GM21447 (cell line): ENCODE data around the gene TMOD2.

Source experiments
- ATAC-seq: cut with Tn5 transposase; IDR thresholded peaks from one replicate; pipeline ENCODE4 v1.9.1; 2021; ENCODE audit not compliant: unreplicated experiment

The TMOD2 gene

DNA sequence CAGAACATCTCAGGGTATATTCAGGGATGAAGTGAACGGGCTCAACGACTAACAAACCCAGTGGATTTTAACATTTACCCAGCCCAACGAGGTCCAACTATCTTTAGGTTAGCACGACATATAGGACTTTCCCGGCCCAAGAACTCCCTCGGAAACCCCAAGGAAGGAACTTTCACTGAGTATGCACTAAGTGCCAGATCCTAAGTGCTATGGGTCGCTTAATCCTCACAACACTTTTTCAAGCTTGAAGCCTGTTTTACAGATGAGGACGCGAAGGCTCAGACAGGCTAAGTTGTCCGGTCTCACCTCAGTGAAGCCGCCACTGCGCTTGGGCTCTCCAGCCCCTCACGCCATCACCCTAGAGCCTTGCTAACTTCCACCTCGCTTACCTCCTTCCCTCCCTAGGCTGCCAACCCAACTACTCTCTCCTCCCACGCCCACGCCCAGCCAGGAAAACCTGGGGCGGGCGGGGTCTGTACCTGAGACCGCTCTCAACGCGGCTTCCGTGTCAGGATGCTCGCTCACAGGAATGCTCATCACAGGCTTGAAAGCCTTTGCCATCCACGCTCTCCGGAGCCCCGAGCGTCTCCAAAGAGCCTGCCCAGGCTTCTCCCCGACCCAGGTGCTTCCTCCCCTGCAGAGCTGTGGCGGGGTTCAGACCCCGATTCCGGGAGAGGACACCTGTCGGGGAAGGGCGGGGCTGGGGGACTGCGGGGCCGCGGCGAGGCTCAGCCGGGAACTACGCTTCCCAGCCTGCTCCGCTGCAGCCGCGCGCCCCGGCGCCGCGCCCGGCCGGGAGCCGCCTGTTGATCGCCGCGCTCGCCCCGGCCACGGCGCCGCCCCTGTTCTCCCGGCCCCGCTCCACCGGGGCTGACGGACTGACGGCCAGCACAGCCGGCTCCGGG, at the start of gene TMOD2:
TSS of gene TMOD2 (plus strand) at position 806 of the 905 bp plus-strand sequence. CDS start 14,845 bp downstream, outside the sequence.
- ATAC-seq = peak; percentile 63

DNA sequence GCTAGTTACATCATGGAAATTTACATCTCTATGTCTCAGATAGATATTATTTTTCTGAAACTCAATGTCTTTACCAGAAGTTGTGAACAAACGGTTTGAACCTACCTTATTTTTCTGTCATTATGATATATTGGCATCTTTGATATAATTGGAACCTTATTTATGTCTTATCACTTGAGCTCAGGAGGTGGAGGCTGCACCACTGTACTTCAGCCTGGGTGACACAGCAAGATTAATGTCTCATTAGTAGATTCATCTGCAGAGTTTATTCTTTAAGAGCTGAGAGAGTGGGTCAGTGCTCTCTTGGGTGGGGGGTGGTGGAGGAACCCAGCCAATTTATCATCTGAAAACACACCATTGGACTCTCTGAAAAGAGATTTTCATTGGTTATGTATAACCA, 48.7 kb upstream of the TMOD2 start:
- ATAC-seq = no peak

DNA sequence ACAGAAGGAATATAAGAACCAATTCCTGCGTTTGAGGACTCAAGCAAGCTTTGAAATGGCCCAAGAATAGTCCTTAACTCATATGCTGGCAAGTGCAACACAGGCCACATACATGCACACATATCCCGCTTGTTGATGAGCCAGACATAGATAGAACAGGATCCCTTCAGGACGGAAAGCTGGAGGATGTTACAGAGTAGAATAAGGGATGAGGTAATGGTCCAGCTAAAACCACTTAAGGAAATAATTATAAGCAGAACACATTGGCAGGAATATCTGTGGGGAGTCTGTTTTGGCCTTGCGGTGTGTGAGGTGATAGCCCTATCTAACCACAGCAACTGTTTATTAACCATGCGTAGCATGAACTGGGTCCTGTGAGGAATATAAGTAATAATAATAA, 45.1 kb upstream of the TMOD2 start:
- ATAC-seq = no peak

DNA sequence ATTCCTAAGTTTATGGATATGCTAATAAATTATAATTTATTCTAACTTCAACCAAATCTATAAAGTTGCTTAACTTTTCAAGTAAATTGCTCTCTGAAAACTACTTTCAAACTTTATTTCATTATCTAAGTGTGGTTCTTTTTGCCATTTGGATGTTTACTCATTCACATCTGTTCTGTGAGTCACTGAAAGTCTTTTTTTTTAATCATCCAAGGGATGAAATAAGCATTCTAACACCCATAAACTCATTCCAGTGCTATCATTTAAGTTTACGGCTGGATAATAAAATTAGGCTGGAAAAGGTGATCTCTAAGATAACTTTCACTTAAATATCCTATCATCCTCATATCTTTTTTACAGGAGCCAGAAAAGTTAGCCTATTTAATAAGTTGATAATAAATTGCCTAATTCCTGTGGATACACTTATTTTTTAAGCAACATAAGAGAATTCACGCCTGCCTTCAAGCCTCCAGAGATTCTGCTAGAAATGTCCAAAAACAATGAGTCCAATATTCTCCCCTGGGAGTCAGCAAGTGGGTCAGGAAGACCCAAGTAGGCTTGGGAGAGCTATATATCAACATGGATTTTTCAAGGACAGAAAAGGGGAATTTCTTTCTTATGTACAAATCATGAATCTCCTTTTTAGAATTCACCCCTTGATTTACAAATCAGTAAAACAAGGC, 44.3 kb upstream of the TMOD2 start:
- no peak for ATAC-seq

DNA sequence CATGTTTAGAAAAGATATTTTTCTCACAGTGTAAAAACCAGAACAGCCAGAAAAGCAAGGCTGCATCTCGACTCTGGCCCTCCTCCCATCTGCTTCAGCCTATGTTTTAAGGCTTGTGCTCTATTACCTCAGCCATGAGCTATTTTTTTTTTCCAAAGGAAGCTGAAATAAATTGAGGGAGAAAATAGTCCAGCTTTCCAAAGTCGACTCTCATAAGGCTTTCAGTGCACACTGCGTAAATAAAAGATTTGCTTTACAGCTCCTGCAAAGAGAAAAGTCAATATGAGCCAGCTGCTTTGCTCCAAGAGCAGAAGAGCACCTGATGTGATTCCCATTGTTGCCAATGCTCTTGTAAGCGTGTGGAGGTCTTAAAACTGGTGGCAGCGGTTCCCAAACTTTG, 43.4 kb upstream of the TMOD2 start:
- ATAC-seq = no peak

- no peak for ATAC-seq
These were observed 42.4 kb upstream of the TMOD2 start for GRCh38 chr15:51709031-51709430.

DNA sequence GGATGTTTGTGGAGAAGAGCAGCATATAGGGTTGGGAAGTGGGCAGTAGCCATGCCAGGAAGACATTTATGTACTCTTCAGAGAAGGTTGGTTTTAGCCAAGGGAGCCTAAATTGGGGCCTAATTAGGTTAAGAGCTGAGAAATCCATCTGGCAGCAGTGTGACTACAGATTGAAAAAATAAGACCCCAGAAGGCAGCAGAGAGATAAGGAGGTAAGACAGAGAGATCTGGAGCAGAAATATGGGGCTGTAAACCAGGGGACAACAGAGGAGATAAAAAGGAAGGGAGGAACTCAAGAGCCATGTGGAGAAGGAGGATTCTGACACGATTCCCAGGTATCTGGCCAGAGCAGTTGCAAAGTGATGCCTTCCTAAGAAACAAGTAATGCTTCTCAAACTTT, 37.2 kb upstream of the TMOD2 start:
- no peak for ATAC-seq

DNA sequence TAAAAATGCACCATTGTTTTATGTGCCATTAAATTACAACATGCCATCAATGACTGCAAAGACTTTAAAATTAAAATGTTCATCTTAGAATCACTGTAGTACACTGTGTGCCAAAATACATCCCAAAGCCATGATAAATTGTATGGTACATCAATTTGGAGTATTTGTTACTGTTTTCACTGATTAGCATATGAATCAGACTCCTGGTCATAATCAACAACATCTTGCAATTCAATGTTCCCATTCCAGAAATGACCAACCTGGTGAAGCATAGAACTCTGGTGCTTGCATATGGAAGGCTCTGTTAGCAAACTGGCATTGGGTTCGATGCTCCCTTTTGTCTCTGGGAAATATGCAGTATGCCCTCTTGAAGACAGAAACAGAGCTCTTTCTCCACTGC, 36.5 kb upstream of the TMOD2 start:
- no peak for ATAC-seq

GRCh38 chr15:51718219-51718618, 33.2 kb upstream of the TMOD2 start:
- no peak for ATAC-seq

DNA sequence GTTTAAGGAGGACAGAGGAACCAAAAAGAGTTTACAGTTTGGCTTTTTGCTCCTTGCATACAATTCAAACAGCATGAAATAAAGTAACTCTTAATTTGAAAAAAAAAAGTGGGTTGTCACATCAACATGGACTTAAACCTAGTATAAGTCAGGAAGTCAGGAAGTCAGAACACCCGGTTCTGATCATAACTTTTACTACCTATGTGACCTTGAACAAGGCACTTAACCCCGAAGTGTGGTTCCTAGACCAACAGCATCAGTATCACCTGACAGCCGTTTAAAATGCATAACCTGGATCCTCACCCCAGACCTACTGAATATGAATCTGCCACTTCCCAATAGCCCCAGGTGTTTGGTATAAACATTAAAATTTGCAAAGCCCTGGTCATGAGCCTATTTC, 32.7 kb upstream of the TMOD2 start:
- no peak for ATAC-seq

DNA sequence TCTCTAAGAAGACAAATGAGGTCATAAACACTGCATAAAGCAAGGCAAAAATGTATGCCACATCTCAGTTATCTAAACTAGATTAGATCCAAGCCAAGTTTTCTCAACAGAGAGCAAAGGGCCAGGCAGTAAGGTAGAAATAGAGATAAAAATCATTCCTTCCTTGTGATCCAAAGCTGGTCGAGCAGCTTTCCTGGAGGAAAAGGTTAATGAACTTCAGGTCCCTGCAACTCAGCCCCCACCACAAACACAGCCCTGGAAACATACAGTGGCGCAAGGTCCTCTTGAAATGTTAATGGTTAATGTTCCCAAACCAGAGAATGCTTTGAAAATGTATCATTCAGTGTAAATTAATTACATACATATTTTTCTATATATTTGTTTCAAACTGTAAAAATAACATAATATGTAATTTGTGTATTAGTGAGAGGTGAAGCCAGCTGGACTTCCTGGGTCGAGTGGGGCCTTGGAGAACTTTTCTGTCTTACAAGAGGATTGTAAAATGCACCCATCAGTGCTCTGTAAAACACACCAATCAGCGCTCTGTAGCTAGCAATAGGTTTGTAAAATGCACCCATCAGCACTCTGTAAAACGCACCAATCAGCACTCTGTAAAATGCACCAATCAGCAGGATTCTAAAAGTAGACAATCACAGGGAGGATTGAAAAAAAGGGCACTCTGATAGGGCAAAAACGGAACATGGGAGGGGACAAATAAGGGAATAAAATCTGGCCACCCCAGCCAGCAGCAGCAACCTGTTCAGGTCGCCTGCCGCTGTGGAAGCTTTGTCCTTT, 31.0 kb upstream of the TMOD2 start:
- no peak for ATAC-seq

DNA sequence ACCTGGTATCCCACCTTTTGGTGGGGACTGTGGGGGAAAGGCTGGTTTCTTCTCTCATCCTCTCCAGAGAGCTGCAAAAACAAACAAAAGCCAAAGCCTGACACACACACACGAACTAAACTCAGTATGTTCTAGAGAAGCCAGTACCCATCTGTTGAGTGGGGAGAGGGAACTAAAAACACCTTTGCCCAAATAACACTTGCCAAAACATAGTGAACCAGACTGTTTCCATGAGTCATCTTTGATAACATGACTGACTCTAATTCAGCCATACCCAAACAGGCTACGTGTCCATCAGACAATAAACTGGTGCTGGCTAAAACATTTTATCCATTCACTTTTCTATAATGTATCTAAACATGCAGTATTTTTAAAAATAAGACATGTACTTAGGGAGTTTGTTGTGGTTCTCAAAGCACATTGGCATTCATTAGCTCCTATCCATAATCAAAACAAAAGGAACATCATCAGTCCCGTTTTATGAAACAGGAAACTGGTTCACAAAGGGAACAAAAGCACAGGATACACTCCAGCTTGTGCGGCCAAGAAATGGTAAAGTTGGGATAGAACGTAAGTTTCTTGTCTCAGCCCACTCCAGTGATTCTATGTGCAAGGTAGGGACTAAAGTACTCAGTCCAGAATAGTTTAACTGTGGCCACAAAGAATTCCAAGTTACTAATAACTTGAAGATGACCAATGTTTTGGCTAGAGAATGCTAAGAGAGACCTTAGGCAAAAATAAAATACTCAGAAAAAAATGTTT, 30.0 kb upstream of the TMOD2 start:
- ATAC-seq = no peak

GRCh38 chr15:51724199-51724598, 27.2 kb upstream of the TMOD2 start:
- ATAC-seq = no peak

DNA sequence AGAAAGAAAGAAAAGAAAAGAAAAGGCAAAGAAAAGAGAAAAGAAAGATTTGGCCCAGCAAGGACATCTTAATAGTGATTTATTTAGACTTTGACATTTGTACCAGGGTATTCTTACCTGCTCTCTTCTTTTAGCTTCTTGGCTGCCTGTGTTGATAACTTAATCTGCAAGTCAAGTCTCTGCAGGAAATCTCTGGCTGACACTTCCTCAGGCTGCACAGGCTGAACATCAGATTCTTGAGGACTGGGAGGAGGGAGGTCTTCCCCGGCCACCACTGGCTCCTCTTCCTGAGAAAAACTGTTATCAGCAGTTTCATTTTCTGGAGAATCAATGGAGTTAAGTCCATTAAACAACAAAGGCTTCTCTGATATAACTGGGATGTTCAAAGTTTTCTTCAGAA, 26.7 kb upstream of the TMOD2 start:
- ATAC-seq = no peak

DNA sequence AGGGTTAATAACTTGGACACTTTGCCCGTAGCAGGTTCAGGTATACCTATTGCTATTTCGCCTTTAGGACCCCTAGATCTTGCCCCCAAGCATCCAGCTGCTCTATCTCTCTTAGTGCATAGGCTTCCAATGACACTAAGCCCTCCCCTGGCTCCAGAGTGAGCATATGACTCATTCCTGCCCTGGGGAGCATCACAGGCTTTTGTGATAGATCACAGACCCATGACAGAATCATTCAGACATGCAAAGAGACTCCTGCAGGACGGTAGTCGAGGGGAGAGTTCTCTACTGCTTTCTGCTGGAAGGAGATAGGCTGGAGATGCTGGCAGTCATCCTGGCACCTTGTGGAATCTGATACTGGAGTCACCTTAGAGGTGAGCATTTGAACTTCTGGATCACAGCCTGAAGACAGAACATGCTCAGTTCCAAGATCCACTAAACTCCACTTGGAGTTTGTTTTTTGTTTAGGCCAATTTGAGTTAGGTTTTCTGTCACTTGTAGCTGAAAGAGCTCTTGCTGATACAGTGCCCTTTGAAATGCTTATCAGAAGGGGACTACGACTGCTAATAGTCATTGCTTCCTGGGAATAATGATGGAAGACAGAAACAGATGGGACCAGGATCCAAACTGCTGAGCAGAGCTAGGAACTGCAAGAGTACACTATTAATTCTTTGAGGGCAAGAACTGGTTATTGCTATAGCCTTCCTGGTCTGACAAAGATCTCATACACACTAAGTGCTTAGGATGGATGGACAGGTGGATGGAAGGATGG, 24.9 kb upstream of the TMOD2 start:
- ATAC-seq = peak; percentile 83

- ATAC-seq = no peak
These were observed 24.1 kb upstream of the TMOD2 start for GRCh38 chr15:51727141-51727897.

DNA sequence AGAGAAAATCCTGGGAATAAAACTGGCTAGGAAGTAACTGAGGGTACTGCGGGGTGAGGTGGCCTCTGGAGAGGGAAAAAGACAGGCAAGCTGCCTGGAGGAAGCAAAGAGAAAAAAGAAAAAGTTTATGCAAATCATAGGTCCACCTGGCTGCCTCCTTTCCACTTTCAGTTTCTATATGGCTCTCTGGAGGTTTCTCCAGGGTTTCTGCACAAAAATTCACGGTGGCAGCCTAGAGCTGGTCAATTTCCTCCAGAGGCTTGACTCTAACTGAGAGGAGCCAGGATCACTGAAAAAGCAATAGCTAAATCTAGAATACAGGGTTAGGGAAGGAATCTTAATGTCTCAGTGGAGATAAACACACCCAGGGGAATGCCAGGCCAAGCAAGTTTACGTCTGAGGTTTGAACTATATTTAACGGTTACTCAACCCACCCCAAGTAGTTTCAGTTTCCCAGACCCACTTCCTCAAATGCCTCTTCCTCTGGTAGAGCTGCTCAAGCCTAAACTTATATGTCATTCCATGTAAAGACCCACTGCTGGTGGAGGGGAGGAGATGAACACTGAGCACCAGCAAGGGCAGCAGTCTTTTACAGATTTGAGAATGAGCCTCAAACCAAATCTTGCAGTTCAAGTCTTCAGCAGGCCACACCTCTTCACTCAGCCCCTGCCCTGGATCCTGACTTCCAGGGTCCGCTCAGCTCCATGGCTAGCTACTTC, 19.7 kb upstream of the TMOD2 start:
- ATAC-seq = peak; percentile 55

DNA sequence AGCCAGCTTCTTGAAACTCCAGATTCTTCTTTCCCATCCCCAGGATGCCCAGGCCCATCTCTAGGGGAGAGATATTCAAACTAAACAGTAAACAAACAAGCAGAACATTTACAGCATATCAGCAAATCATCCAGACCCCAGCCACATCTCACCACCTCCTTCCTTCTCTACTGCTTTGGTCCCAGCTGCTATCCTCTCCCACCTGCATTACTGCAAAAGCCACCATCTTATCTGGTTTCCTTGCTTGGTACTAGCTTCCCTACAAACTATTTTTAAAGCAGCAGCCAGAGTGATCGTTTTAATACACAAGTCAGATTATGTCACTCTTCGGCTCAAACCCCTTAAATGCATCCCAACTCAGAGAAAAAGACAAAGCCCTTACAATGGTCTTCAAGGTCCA, 18.8 kb upstream of the TMOD2 start:
- ATAC-seq = no peak
